SK-N-SH treated with all-trans-retinoic acid at 6 μM for 48 hours (cell line): ENCODE data around the gene FOLR2.
A peak's percentile ranks its signal among the peaks of the same experiment; 100 is the strongest.

Source experiments
- ATAC-seq: fragments of 200-7000 bp; cut with Tn5 transposase; 3 replicates; pipeline ENCODE4 v1.9.1; 2020; ENCODE audit warnings: mild to moderate bottlenecking, moderate library complexity
- ARNTL ChIP-seq: fragments of 450-650 bp; formaldehyde crosslinking; IDR thresholded peaks from 2 replicates; pipeline ENCODE4 v1.5.0; 2020; ENCODE audit warnings: low read depth, mild to moderate bottlenecking, moderate library complexity, borderline replicate concordance
- BACH2 ChIP-seq: fragments of 250-450 bp; sonication (Bioruptor Pico); IDR thresholded peaks from 2 replicates; pipeline ENCODE4 v1.9.0; 2021; ENCODE audit warnings: mild to moderate bottlenecking, borderline replicate concordance
- CREB5 ChIP-seq: fragments of 250-450 bp; sonication (Bioruptor Pico); IDR thresholded peaks from 2 replicates; pipeline ENCODE4 v1.5.1; 2020; ENCODE audit warnings: low read depth, mild to moderate bottlenecking, moderate library complexity
- CSDC2 ChIP-seq: fragments of 250-450 bp; sonication (Bioruptor Pico); IDR thresholded peaks from 2 replicates; pipeline ENCODE4 v1.5.0; 2020; ENCODE audit warnings: mild to moderate bottlenecking, moderate library complexity
- CSRNP3 ChIP-seq: fragments of 250-450 bp; sonication (Bioruptor Pico); IDR thresholded peaks from 2 replicates; pipeline ENCODE4 v1.5.1; 2021; ENCODE audit warnings: mild to moderate bottlenecking, moderate library complexity
- ESRRG ChIP-seq: fragments of 250-450 bp; sonication (Bioruptor Pico); IDR thresholded peaks from 2 replicates; pipeline ENCODE4 v1.6.1; 2021; ENCODE audit warnings: mild to moderate bottlenecking
- GLIS3 ChIP-seq: fragments of 250-450 bp; sonication (Bioruptor Pico); IDR thresholded peaks from 2 replicates; pipeline ENCODE4 v1.5.0; 2020; ENCODE audit warnings: mild to moderate bottlenecking, moderate library complexity
- ISL1 ChIP-seq: fragments of 250-450 bp; sonication (Bioruptor Pico); IDR thresholded peaks from 2 replicates; pipeline ENCODE4 v2.1.2; 2022; ENCODE audit warnings: mild to moderate bottlenecking, moderate library complexity
- OSR1 ChIP-seq: fragments of 250-450 bp; sonication (Bioruptor Pico); IDR thresholded peaks from 2 replicates; pipeline ENCODE4 v1.8.0; 2022; ENCODE audit warnings: moderate library complexity, mild to moderate bottlenecking, inconsistent platforms
- PATZ1 ChIP-seq: fragments of 250-450 bp; sonication (Bioruptor Pico); IDR thresholded peaks from 2 replicates; pipeline ENCODE4 v1.8.0; 2020; ENCODE audit warnings: mild to moderate bottlenecking, moderate library complexity, borderline replicate concordance
- POU6F1 ChIP-seq: fragments of 250-450 bp; sonication (Bioruptor Pico); IDR thresholded peaks from 2 replicates; pipeline ENCODE4 v1.8.0; 2021; ENCODE audit warnings: low read depth, mild to moderate bottlenecking, moderate library complexity, borderline replicate concordance
- PPARA ChIP-seq: fragments of 250-450 bp; sonication (Bioruptor Pico); IDR thresholded peaks from 2 replicates; pipeline ENCODE4 v1.5.0; 2020; ENCODE audit warnings: mild to moderate bottlenecking, borderline replicate concordance
- RARB ChIP-seq: fragments of 250-450 bp; sonication (Bioruptor Pico); IDR thresholded peaks from 2 replicates; pipeline ENCODE4 v1.8.0; 2021; ENCODE audit warnings: mild to moderate bottlenecking, moderate library complexity
- SNAI2 ChIP-seq: fragments of 250-450 bp; sonication (Bioruptor Pico); IDR thresholded peaks from 2 replicates; pipeline ENCODE4 v1.5.0; 2020; ENCODE audit warnings: mild to moderate bottlenecking, moderate library complexity
- TCF4 ChIP-seq: fragments of 250-450 bp; sonication (Bioruptor Pico); IDR thresholded peaks from 2 replicates; pipeline ENCODE4 v1.8.0; 2021; ENCODE audit warnings: mild to moderate bottlenecking, moderate library complexity, borderline replicate concordance
- TOX ChIP-seq: fragments of 250-450 bp; sonication (Bioruptor Pico); IDR thresholded peaks from 2 replicates; pipeline ENCODE4 v1.8.0; 2021; ENCODE audit warnings: mild to moderate bottlenecking, moderate library complexity, borderline replicate concordance
- TSHZ2 ChIP-seq: fragments of 250-450 bp; sonication (Bioruptor Pico); IDR thresholded peaks from 2 replicates; pipeline ENCODE4 v1.5.0; 2020; ENCODE audit warnings: mild to moderate bottlenecking, moderate library complexity
- ZC3H10 ChIP-seq: fragments of 250-450 bp; sonication (Bioruptor Pico); IDR thresholded peaks from 2 replicates; pipeline ENCODE4 v1.5.1; 2021; ENCODE audit warnings: mild to moderate bottlenecking, moderate library complexity
- ZFP3 ChIP-seq: fragments of 250-450 bp; sonication (Bioruptor Pico); IDR thresholded peaks from 2 replicates; pipeline ENCODE4 v1.5.0; 2020; ENCODE audit warnings: mild to moderate bottlenecking, moderate library complexity
- ZFP30 ChIP-seq: fragments of 450-650 bp; formaldehyde crosslinking; IDR thresholded peaks from 2 replicates; pipeline ENCODE4 v1.5.0; 2022; ENCODE audit warnings: mild to moderate bottlenecking, moderate library complexity
- ZNF565 ChIP-seq: fragments of 450-650 bp; formaldehyde crosslinking; conservative IDR thresholded peaks from 2 replicates; pipeline ENCODE4 v1.5.0; 2020; ENCODE audit warnings: low read depth, mild to moderate bottlenecking, moderate library complexity
- ZNF70 ChIP-seq: fragments of 450-650 bp; formaldehyde crosslinking; IDR thresholded peaks from 2 replicates; pipeline ENCODE4 v1.5.0; 2020; ENCODE audit warnings: mild to moderate bottlenecking, moderate library complexity
- ZNF8 ChIP-seq: fragments of 450-650 bp; formaldehyde crosslinking; IDR thresholded peaks from 2 replicates; pipeline ENCODE4 v1.5.0; 2020; ENCODE audit warnings: mild to moderate bottlenecking, moderate library complexity

Gene FOLR2

GRCh38 chr11:72238492-72239312, 22.1 kb downstream of the FOLR2 start:
- no peak for ATAC-seq
- TF ChIP-seq SNAI2 (no peak), OSR1 (CRISPR knock-in tag) (no peak), CSDC2 (CRISPR knock-in tag) (no peak), POU6F1 (CRISPR knock-in tag) (no peak), ESRRG (CRISPR knock-in tag) (no peak), GLIS3 (CRISPR knock-in tag) (no peak), BACH2 (CRISPR knock-in tag) (no peak), ZFP3 (no peak; the same call in 1 of the 2 replicates), TOX (CRISPR knock-in tag) (peak; percentile 7; the same call in 1 of the 2 replicates), RARB (CRISPR knock-in tag) (no peak), TCF4 (CRISPR knock-in tag) (no peak), ZNF70 (CRISPR knock-in tag) (peak; percentile 3; the same call in 1 of the 2 replicates), ZC3H10 (CRISPR knock-in tag) (no peak; the same call in 1 of the 2 replicates), CREB5 (CRISPR knock-in tag) (no peak; the same call in 1 of the 2 replicates), ARNTL (0 out of 2 replicates have a peak, but pooled peaks have one; percentile 74), ZNF8 (CRISPR knock-in tag) (0 out of 2 replicates have a peak, but pooled peaks have one; percentile 8), ZFP30 (no peak), ZNF565 (CRISPR knock-in tag) (no peak; the same call in none of the 2 replicates), ISL1 (CRISPR knock-in tag) (no peak), CSRNP3 (CRISPR knock-in tag) (peak; percentile 15; the same call in 1 of the 2 replicates), TSHZ2 (no peak), PPARA (CRISPR knock-in tag) (no peak), PATZ1 (CRISPR knock-in tag) (peak; percentile 73; the same call in 1 of the 2 replicates)
- TF ChIP-seq, all 23 proteins: peak for 6

GRCh38 chr11:72239313-72239848, 22.8 kb downstream of the FOLR2 start:
- no peak for TF ChIP-seq ARNTL
- TF ChIP-seq CREB5 (CRISPR knock-in tag), result peak; percentile 43
- no peak for TF ChIP-seq ZC3H10 (CRISPR knock-in tag)
- 0 out of 2 replicates have a peak, but pooled peaks have one; percentile 37 for TF ChIP-seq TOX (CRISPR knock-in tag)
- TF ChIP-seq PATZ1 (CRISPR knock-in tag), result peak; percentile 50; the same call in 1 of the 2 replicates
- 0 out of 2 replicates have a peak, but pooled peaks have one; percentile 34 for TF ChIP-seq ESRRG (CRISPR knock-in tag)
- peak; percentile 71; the same call in 1 of the 2 replicates for TF ChIP-seq CSRNP3 (CRISPR knock-in tag)
- peak; percentile 3 for ATAC-seq
